ENCODE data around the gene MTFR1L. TPM values are rescaled to one million over a fixed set of nuclear protein-coding genes. Genes with fewer than 3 reads are reported as not detected.
A peak's percentile ranks its signal among the peaks of the same experiment; 100 is the strongest.

MTFR1L gene
- total and polyA plus RNA-seq, 9 of the 15 experiments (the other 6 are each of a cell fraction or from before 2014, with no cell fraction given) = 41.4 to 98.5 (median 53.7) TPM

DNA sequence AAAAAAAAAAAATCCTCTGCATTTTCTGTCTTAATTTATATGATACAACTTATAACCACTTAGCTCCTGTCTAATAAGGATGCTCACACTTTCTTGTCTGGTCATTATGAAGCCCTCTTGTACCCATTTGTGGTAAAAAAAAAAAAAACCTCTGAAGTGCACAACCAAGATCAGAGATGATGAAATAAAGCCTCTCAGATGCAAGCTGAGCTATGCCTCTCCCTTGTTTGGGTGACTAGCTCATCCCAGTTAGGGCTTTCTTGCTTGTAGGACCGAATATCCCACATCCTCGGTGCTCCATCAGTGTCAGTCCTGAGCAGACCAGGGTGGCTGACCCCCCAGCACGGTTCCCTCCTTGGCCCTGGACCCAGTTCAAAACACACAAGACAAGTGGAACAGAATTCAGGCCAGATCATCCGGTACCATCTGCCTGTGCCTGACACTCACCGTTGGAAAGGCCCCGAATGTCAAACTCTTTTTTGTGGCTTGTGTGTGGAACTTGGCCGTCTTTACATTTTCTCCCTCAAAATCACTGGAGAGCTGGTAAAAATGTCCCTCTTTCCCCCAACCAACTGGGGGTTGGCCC, 26.1 kb upstream of the MTFR1L start:
- DNase-seq (ENCODE audit: extremely low read depth in 1 of 4, low spot score in 3 of 4) (no peak), ATAC-seq (no peak), FAIRE-seq (no peak)
- Histone ChIP-seq H3K27ac (ENCODE audit: extremely low read depth, low read depth, low read length) (no peak overlapping the region), H3K9me3 (replicated peaks; ENCODE audit: control insufficient read depth, insufficient read depth, low read depth, low read length) (no peaks in the 10 kb centered on the region), H3K4me3 (no peak overlapping the region), H3K79me2 (ENCODE audit: control insufficient read depth, insufficient read depth, low read length) (no peaks in the 10 kb centered on the region), H3K36me3 (ENCODE audit: control insufficient read depth, insufficient read depth, low read length) (no peaks in the 10 kb centered on the region), H3K27me3 (ENCODE audit: control insufficient read depth in 2 of 2, insufficient read depth in 2 of 2, low read length in 2 of 2) (peaks cover 35 to 67% of the 10 kb centered on the region in 2 experiments), H3K4me1 (replicated peaks in 1 of 2; ENCODE audit: control insufficient read depth in 2 of 2, insufficient read depth in 2 of 2, low read length in 2 of 2) (peaks cover 0 to 4% of the 10 kb centered on the region in 2 experiments; a peak in 1 of 5 replicates), H2AFZ (ENCODE audit: low read depth, low read length) (no peak overlapping the region), H3K4me2 (ENCODE audit: insufficient read depth, low read length) (no peak overlapping the region), H3K9ac (ENCODE audit: insufficient read depth in 1 of 2, low read depth in 2 of 2, low read length in 2 of 2) (no peak overlapping the region), H3K9me1 (ENCODE audit: control insufficient read depth, insufficient read depth, low read length) (no peaks in the 10 kb centered on the region), H4K20me1 (replicated peaks; ENCODE audit: control insufficient read depth, insufficient read depth, low read length) (no peaks in the 10 kb centered on the region)
- intact Hi-C loops (cut with micrococcal nuclease) (loop anchor here (10.0 kb wide), 1 partner anchor 49 kb away; no protein-coding TSS in a partner anchor), in situ Hi-C loops (cut with MboI) (loop anchor here (5.0 kb wide), 1 partner anchor 51 kb away; no protein-coding TSS in a partner anchor)
- BruUV-seq (replicated peaks) = no TSS peak
- POLR2A ChIA-PET = interaction anchor here (1.3 to 1.9 kb wide), 2 partner anchors 9 to 11 kb away, joined by 4 to 6 read pairs; no protein-coding TSS in a partner anchor
- WGBS (ENCODE audit: insufficient coverage, low coverage, missing lambda C conversion rate) = 14% methylated on average over 7 of the region's 7 CpGs
- CTCF ChIA-PET (ENCODE audit: low intra/inter-chr PET ratio) = interaction anchor here (0.7 kb wide), 1 partner anchor 39 kb away, joined by 3 read pairs; no protein-coding TSS in a partner anchor
- TF ChIP-seq ZNF384 (IDR thresholded peaks at IDR 0.05; ENCODE audit: low read depth, low read length) (peak; percentile 20; the same call in 1 of the 2 replicates), ZNF311 (CRISPR knock-in tag; IDR thresholded peaks at IDR 0.05) (no peak), MTF1 (CRISPR knock-in tag; IDR thresholded peaks at IDR 0.05; ENCODE audit: borderline replicate concordance) (no peak), MED1 (CRISPR knock-in tag; IDR thresholded peaks at IDR 0.05; ENCODE audit: borderline replicate concordance) (no peak), CEBPG (CRISPR knock-in tag; IDR thresholded peaks at IDR 0.05) (no peak), CEBPG (tag; conservative IDR thresholded peaks at IDR 0.05 in 1 of 2, IDR thresholded peaks at IDR 0.05 in 1 of 2) (peak; percentile 46 to 54; a peak in 3 of 4 replicates), ELF2 (CRISPR knock-in tag; IDR thresholded peaks at IDR 0.05) (no peak), ELF1 (tag; IDR thresholded peaks at IDR 0.05) (no peak), POLR2B (IDR thresholded peaks at IDR 0.05; ENCODE audit: low read depth, partially characterized antibody) (no peak), NR3C1 (CRISPR knock-in tag; IDR thresholded peaks at IDR 0.05) (no peak), SIX5 (IDR thresholded peaks at IDR 0.05; ENCODE audit: borderline replicate concordance in 1 of 2, insufficient read depth in 1 of 2, low read depth in 1 of 2, low read length in 2 of 2) (no peak)
- TF ChIP-seq, protein P1, sequence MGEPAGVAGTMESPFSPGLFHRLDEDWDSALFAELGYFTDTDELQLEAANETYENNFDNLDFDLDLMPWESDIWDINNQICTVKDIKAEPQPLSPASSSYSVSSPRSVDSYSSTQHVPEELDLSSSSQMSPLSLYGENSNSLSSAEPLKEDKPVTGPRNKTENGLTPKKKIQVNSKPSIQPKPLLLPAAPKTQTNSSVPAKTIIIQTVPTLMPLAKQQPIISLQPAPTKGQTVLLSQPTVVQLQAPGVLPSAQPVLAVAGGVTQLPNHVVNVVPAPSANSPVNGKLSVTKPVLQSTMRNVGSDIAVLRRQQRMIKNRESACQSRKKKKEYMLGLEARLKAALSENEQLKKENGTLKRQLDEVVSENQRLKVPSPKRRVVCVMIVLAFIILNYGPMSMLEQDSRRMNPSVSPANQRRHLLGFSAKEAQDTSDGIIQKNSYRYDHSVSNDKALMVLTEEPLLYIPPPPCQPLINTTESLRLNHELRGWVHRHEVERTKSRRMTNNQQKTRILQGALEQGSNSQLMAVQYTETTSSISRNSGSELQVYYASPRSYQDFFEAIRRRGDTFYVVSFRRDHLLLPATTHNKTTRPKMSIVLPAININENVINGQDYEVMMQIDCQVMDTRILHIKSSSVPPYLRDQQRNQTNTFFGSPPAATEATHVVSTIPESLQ (CRISPR knock-in tag; IDR thresholded peaks at IDR 0.05) = no peak
- TF ChIP-seq, protein P2, sequence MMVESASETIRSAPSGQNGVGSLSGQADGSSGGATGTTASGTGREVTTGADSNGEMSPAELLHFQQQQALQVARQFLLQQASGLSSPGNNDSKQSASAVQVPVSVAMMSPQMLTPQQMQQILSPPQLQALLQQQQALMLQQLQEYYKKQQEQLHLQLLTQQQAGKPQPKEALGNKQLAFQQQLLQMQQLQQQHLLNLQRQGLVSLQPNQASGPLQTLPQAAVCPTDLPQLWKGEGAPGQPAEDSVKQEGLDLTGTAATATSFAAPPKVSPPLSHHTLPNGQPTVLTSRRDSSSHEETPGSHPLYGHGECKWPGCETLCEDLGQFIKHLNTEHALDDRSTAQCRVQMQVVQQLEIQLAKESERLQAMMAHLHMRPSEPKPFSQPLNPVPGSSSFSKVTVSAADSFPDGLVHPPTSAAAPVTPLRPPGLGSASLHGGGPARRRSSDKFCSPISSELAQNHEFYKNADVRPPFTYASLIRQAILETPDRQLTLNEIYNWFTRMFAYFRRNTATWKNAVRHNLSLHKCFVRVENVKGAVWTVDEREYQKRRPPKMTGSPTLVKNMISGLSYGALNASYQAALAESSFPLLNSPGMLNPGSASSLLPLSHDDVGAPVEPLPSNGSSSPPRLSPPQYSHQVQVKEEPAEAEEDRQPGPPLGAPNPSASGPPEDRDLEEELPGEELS (CRISPR knock-in tag; IDR thresholded peaks at IDR 0.05; ENCODE audit: borderline replicate concordance) = no peak
- TF ChIP-seq, protein P3, sequence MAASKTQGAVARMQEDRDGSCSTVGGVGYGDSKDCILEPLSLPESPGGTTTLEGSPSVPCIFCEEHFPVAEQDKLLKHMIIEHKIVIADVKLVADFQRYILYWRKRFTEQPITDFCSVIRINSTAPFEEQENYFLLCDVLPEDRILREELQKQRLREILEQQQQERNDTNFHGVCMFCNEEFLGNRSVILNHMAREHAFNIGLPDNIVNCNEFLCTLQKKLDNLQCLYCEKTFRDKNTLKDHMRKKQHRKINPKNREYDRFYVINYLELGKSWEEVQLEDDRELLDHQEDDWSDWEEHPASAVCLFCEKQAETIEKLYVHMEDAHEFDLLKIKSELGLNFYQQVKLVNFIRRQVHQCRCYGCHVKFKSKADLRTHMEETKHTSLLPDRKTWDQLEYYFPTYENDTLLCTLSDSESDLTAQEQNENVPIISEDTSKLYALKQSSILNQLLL (CRISPR knock-in tag; IDR thresholded peaks at IDR 0.05; ENCODE audit: borderline replicate concordance) = no peak
- TF ChIP-seq, protein P4, sequence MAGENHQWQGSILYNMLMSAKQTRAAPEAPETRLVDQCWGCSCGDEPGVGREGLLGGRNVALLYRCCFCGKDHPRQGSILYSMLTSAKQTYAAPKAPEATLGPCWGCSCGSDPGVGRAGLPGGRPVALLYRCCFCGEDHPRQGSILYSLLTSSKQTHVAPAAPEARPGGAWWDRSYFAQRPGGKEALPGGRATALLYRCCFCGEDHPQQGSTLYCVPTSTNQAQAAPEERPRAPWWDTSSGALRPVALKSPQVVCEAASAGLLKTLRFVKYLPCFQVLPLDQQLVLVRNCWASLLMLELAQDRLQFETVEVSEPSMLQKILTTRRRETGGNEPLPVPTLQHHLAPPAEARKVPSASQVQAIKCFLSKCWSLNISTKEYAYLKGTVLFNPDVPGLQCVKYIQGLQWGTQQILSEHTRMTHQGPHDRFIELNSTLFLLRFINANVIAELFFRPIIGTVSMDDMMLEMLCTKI (IDR thresholded peaks at IDR 0.05; ENCODE audit: partially characterized antibody) = no peak
